Parathyroid adenoma (tissue), 2 donors: Measurements from ENCODE around the gene DUXB.

Experiments
- H2AFZ ChIP-seq: fragments of 300-600 bp; sonication (generic); one replicate; pipeline ENCODE4 v1.7.0; 2017; ENCODE audit warnings: antibody characterized with exemption, mild to moderate bottlenecking
- H3K27ac ChIP-seq: fragments of 300-600 bp; sonication (generic); one replicate; pipeline ENCODE4 v1.7.0; 2017
- H3K27me3 ChIP-seq: fragments of 300-600 bp; sonication (generic); one replicate; pipeline ENCODE4 v1.7.0; 2017; ENCODE audit warnings: low read length; ENCODE audit not compliant: control insufficient read depth, insufficient read depth
- H3K36me3 ChIP-seq: fragments of 300-600 bp; sonication (generic); one replicate; pipeline ENCODE4 v1.7.0; 2017; ENCODE audit warnings: low read length; ENCODE audit not compliant: control insufficient read depth, insufficient read depth
- H3K4me1 ChIP-seq: fragments of 300-600 bp; sonication (generic); one replicate; pipeline ENCODE4 v1.7.0; 2017; ENCODE audit warnings: control low read depth
- H3K4me2 ChIP-seq: fragments of 300-600 bp; sonication (generic); one replicate; pipeline ENCODE4 v1.7.0; 2017; ENCODE audit warnings: low read length
- H3K4me3 ChIP-seq: fragments of 300-600 bp; sonication (generic); one replicate; pipeline ENCODE4 v1.7.0; 2017; ENCODE audit warnings: low read depth, low read length
- H3K79me2 ChIP-seq: fragments of 300-600 bp; sonication (generic); one replicate; pipeline ENCODE4 v1.7.0; 2017; ENCODE audit warnings: control low read depth
- H3K9ac ChIP-seq: fragments of 300-600 bp; sonication (generic); one replicate; pipeline ENCODE4 v1.7.0; 2017; ENCODE audit warnings: mild to moderate bottlenecking
- H3K9me3 ChIP-seq: fragments of 300-600 bp; sonication (generic); one replicate; pipeline ENCODE4 v1.7.0; 2017; ENCODE audit warnings: low read length; ENCODE audit not compliant: control insufficient read depth
- CTCF ChIP-seq: fragments of 300-600 bp; sonication (generic); IDR thresholded peaks from one replicate; pipeline ENCODE4 v1.7.0; 2017; ENCODE audit warnings: antibody characterized with exemption, mild to moderate bottlenecking
- donor health status: primary hyperparathyroidism.

DUXB gene

GRCh38 chr16:75701361-75701760 is at the start of gene DUXB:
TSS of gene DUXB (minus strand) at chr16:75701461. CDS start at chr16:75701418, 43 bp downstream.
- H3K27ac ChIP-seq = no peak within 1 kb of the TSS
- H3K4me1 ChIP-seq = no peaks in the 10 kb centered on the region
- H3K4me2 ChIP-seq = no peak within 1 kb of the TSS
- no peaks in the 10 kb centered on the region for H3K36me3 ChIP-seq
- no peak within 1 kb of the TSS for H3K4me3 ChIP-seq
- no peaks in the 10 kb centered on the region for H3K27me3 ChIP-seq
- H3K9ac ChIP-seq = no peak within 1 kb of the TSS
- no peak within 1 kb of the TSS for H2AFZ ChIP-seq
- no peaks in the 10 kb centered on the region for H3K9me3 ChIP-seq
- TF ChIP-seq CTCF = no peak
- H3K79me2 ChIP-seq = no peaks in the 10 kb centered on the region

- no peak overlapping the region for H3K4me3 ChIP-seq
- H3K79me2 ChIP-seq = no peaks in the 10 kb centered on the region
- no peaks in the 10 kb centered on the region for H3K36me3 ChIP-seq
- no peak overlapping the region for H2AFZ ChIP-seq
- H3K27me3 ChIP-seq = no peaks in the 10 kb centered on the region
- TF ChIP-seq CTCF = no peak
- no peaks in the 10 kb centered on the region for H3K4me1 ChIP-seq
- no peak overlapping the region for H3K4me2 ChIP-seq
- no peaks in the 10 kb centered on the region for H3K9me3 ChIP-seq
- no peak overlapping the region for H3K9ac ChIP-seq
- no peak overlapping the region for H3K27ac ChIP-seq
These were observed 49.3 kb upstream of the DUXB start for GRCh38 chr16:75750528-75750927.

GRCh38 chr16:75746359-75746758 is 45.1 kb upstream of the DUXB start:
- H3K4me3 ChIP-seq = no peak overlapping the region
- no peak overlapping the region for H3K27ac ChIP-seq
- H3K27me3 ChIP-seq = no peaks in the 10 kb centered on the region
- no peak for TF ChIP-seq CTCF
- H2AFZ ChIP-seq = no peak overlapping the region
- H3K79me2 ChIP-seq = no peaks in the 10 kb centered on the region
- H3K36me3 ChIP-seq = no peaks in the 10 kb centered on the region
- H3K9me3 ChIP-seq = no peaks in the 10 kb centered on the region
- no peak overlapping the region for H3K4me2 ChIP-seq
- no peak overlapping the region for H3K9ac ChIP-seq
- H3K4me1 ChIP-seq = no peaks in the 10 kb centered on the region

GRCh38 chr16:75745823-75746222 is 44.6 kb upstream of the DUXB start:
- Histone ChIP-seq H3K4me2 (no peak overlapping the region), H3K4me3 (no peak overlapping the region), H3K79me2 (no peaks in the 10 kb centered on the region), H3K4me1 (no peaks in the 10 kb centered on the region), H3K27ac (no peak overlapping the region), H3K9me3 (no peaks in the 10 kb centered on the region), H2AFZ (no peak overlapping the region), H3K36me3 (no peaks in the 10 kb centered on the region), H3K27me3 (no peaks in the 10 kb centered on the region), H3K9ac (no peak overlapping the region)
- no peak for TF ChIP-seq CTCF

GRCh38 chr16:75745242-75745641 is 44.0 kb upstream of the DUXB start:
- H3K9me3 ChIP-seq = no peaks in the 10 kb centered on the region
- TF ChIP-seq CTCF = no peak
- no peak overlapping the region for H3K9ac ChIP-seq
- no peak overlapping the region for H3K4me2 ChIP-seq
- no peaks in the 10 kb centered on the region for H3K36me3 ChIP-seq
- no peaks in the 10 kb centered on the region for H3K4me1 ChIP-seq
- H3K27me3 ChIP-seq = no peaks in the 10 kb centered on the region
- no peak overlapping the region for H3K27ac ChIP-seq
- H3K4me3 ChIP-seq = no peak overlapping the region
- no peaks in the 10 kb centered on the region for H3K79me2 ChIP-seq
- H2AFZ ChIP-seq = no peak overlapping the region
